ENCODE data around the gene LANCL1. TPM values are rescaled to one million over a fixed set of nuclear protein-coding genes. Genes with fewer than 3 reads are reported as not detected.
"Not testable (repeated sequence)": the region's sequence is repeated elsewhere in the genome, so short reads cannot be mapped to it uniquely, and the experiment has no call there.

LANCL1 gene
- total RNA-seq, 3 donors from 2014 or later: 24.8 to 28.1 (median 25.7) TPM

- Mint-ChIP-seq H3K9me3 (peaks cover 22% of the 10 kb centered on the region), H3K27me3 (ENCODE audit: low read depth) (no peaks in the 10 kb centered on the region), H3K36me3 (ENCODE audit: insufficient read depth) (peaks cover 52% of the 10 kb centered on the region), H3K4me3 (no peak overlapping the region), H3K4me1 (ENCODE audit: low read depth) (peaks cover 18% of the 10 kb centered on the region)
- ATAC-seq (no peak), DNase-seq (no peak)
Measured at GRCh38 chr2:210445116-210445707, 31.3 kb downstream of the LANCL1 start.

DNA sequence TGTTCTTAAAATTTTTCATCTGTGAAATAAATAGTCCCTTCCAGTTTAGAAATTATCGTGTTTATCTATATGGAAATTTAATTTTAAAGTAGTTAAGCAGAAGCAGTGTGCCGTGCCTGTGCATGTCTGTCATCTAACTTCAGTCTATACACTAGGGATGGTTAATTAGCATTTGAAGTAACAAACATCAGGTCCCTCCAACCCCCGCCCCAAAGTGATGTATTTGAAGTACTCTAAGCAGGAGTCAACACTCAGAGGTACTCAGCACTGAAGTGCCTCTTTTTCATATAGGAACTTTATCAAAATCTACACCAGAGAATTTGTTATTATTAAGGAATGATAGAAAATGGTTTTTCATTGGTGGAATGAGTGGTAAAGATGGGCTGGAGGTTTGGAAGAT lies 33.0 kb downstream of the LANCL1 start:
- peaks cover 17% of the 10 kb centered on the region for H3K9me3 Mint-ChIP-seq
- H3K36me3 Mint-ChIP-seq (ENCODE audit: insufficient read depth): peaks cover 51% of the 10 kb centered on the region
- H3K4me3 Mint-ChIP-seq: no peak overlapping the region
- DNase-seq (no peak), ATAC-seq (no peak)
- peaks cover 16% of the 10 kb centered on the region for H3K4me1 Mint-ChIP-seq (ENCODE audit: low read depth)
- no peaks in the 10 kb centered on the region for H3K27me3 Mint-ChIP-seq (ENCODE audit: low read depth)

DNA sequence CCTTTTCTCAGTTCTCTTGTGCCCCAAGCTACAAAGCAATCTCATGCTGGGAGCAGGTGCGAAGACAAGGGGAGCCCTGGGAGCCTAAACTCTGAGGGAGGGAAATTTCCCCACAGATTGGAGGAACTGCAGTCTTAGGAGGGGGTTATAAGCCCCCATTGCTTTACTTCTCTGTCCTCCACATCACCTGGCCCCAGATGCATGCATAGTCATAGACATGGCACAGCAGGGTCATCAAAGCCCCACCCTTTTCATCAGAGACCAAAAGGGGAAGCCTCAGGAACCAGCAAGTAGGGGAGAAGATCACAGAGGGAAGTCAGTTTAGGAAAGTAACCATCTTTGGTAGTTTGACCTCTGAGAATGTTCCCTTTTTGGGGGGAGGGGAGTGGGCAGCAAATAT lies 33.7 kb downstream of the LANCL1 start:
- Mint-ChIP-seq H3K4me1 (ENCODE audit: low read depth) (peaks cover 13% of the 10 kb centered on the region), H3K9me3 (peaks cover 11% of the 10 kb centered on the region), H3K36me3 (ENCODE audit: insufficient read depth) (peaks cover 47% of the 10 kb centered on the region), H3K4me3 (no peak overlapping the region), H3K27me3 (ENCODE audit: low read depth) (no peaks in the 10 kb centered on the region)
- DNase-seq (no peak), ATAC-seq (no peak)

GRCh38 chr2:210442457-210442856 lies 34.1 kb downstream of the LANCL1 start:
- ATAC-seq (no peak), DNase-seq (no peak)
- H3K9me3 Mint-ChIP-seq: peaks cover 7% of the 10 kb centered on the region
- peaks cover 43% of the 10 kb centered on the region for H3K36me3 Mint-ChIP-seq (ENCODE audit: insufficient read depth)
- H3K4me1 Mint-ChIP-seq (ENCODE audit: low read depth): peaks cover 10% of the 10 kb centered on the region
- H3K4me3 Mint-ChIP-seq: no peak overlapping the region
- H3K27me3 Mint-ChIP-seq (ENCODE audit: low read depth): no peaks in the 10 kb centered on the region

DNA sequence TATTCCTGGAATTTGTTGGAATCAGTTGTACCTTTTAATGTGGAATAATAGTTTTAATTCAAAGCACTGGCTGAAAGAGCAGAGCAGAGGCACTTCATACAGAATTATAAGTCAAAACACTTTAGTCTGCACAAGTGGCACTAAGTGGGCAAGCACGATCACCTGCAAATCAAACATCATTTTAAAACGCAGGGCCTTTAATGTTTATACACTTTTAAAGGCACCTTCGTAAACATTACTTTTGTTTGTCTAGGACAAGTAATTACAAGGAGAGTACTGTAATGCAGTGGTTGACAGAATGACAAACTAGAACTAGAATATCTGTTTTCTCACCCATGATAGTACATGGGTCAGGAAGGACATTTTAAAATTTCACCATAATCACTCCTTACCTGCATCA lies 36.4 kb downstream of the LANCL1 start:
- no peak for DNase-seq
- H3K4me1 Mint-ChIP-seq (ENCODE audit: low read depth): peaks cover 5% of the 10 kb centered on the region
- no peaks in the 10 kb centered on the region for H3K9me3 Mint-ChIP-seq
- no peak overlapping the region for H3K4me3 Mint-ChIP-seq
- no peak for ATAC-seq
- no peaks in the 10 kb centered on the region for H3K27me3 Mint-ChIP-seq (ENCODE audit: low read depth)
- peaks cover 42% of the 10 kb centered on the region for H3K36me3 Mint-ChIP-seq (ENCODE audit: insufficient read depth)

GRCh38 chr2:210435439-210435838 lies 41.1 kb downstream of the LANCL1 start:
- DNase-seq (no peak), ATAC-seq (no peak)
- Mint-ChIP-seq H3K36me3 (ENCODE audit: insufficient read depth) (peaks cover 75% of the 10 kb centered on the region), H3K9me3 (peaks cover 8% of the 10 kb centered on the region), H3K4me1 (ENCODE audit: low read depth) (no peaks in the 10 kb centered on the region), H3K4me3 (no peak overlapping the region), H3K27me3 (ENCODE audit: low read depth) (no peaks in the 10 kb centered on the region)

- Mint-ChIP-seq H3K36me3 (ENCODE audit: insufficient read depth) (peaks cover 68% of the 10 kb centered on the region), H3K9me3 (peaks cover 14% of the 10 kb centered on the region), H3K4me3 (no peak overlapping the region), H3K4me1 (ENCODE audit: low read depth) (no peaks in the 10 kb centered on the region), H3K27me3 (ENCODE audit: low read depth) (no peaks in the 10 kb centered on the region)
- no peak for DNase-seq
- no peak for ATAC-seq
Measured at GRCh38 chr2:210432633-210433032, 43.9 kb downstream of the LANCL1 start.

- Mint-ChIP-seq H3K9me3 (peaks cover 42% of the 10 kb centered on the region), H3K36me3 (ENCODE audit: insufficient read depth) (peaks cover 55% of the 10 kb centered on the region)
- no peak for ATAC-seq
Measured at GRCh38 chr2:210429403-210430137, 47.0 kb downstream of the LANCL1 start.

DNA sequence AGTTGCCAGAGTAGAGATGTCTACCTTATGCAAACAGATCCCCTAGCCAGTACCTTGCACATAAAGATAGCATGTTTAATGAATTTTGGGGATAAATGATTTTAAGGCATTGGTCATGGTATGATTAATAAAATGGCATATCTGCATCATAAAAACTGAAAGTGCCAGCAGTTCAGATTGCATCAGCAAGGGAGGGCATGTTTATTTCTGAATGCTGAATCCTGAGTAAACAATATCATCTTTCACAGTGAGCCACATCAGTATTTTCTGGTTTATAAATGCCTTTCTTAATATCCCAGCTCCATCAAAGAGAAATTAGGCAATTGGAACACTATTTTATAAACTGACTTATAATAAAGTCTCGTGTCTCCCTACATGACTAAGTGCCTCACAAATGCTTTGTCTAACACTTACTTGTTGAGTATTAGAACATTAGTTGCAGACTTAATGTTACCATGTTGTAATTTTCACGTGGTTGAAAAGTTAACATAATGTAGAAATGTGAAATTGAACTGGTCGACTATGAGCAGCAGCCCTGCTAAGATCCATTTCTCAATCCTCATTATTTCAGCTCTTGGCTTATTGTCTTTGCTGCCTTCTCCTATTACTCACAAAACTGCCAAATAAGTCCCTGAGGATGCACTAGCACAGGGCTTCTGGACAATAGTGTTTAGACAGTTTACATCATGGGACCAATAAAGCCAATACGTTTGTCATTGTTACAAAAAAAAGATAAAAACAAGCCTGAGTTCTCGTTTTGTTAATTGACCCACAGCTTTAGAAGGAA lies 48.0 kb downstream of the LANCL1 start:
- DNase-seq: no peak
- Mint-ChIP-seq H3K27me3 (ENCODE audit: low read depth) (no peaks in the 10 kb centered on the region), H3K4me1 (ENCODE audit: low read depth) (no peaks in the 10 kb centered on the region), H3K36me3 (ENCODE audit: insufficient read depth) (peaks cover 46% of the 10 kb centered on the region), H3K4me3 (no peak overlapping the region), H3K9me3 (peaks cover 46% of the 10 kb centered on the region)
- no peak for ATAC-seq

More at GRCh38 chr2:210429403-210430137, 47.0 kb downstream of the LANCL1 start:
- no peaks in the 10 kb centered on the region for H3K27me3 Mint-ChIP-seq (ENCODE audit: low read depth)
- no peaks in the 10 kb centered on the region for H3K4me1 Mint-ChIP-seq (ENCODE audit: low read depth)
- DNase-seq: no peak
- no peak overlapping the region for H3K4me3 Mint-ChIP-seq

GRCh38 chr2:210427309-210427708 lies 49.2 kb downstream of the LANCL1 start:
- not testable (repeated sequence) for H3K27me3 Mint-ChIP-seq (ENCODE audit: low read depth); DNase-seq; H3K4me1 Mint-ChIP-seq (ENCODE audit: low read depth); ATAC-seq; H3K4me3 Mint-ChIP-seq
- Mint-ChIP-seq H3K9me3 (peaks cover 46% of the 10 kb centered on the region), H3K36me3 (ENCODE audit: insufficient read depth) (peaks cover 34% of the 10 kb centered on the region)

DNA sequence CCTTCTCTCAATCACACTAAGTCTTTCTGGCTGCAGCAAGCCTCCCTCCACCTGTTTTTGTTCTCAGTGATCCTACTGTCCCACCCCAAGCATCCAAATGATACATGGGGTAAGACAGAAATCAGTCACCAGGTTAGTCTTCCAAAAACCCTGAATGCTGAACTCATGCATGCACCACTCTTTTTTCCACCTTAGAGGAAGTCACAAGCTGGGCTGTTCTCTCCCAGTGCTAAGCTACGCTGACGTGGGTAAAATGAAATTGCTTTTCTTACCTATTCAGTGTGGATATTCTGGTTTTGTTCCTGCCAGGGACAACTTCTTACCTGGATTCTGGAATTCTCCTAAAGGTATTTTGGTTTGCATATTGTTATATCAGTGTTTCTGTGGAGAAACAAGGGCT lies 54.2 kb downstream of the LANCL1 start:
- Mint-ChIP-seq H3K27me3 (ENCODE audit: low read depth) (peaks cover 12% of the 10 kb centered on the region), H3K4me3 (no peak overlapping the region), H3K9me3 (peaks cover 34% of the 10 kb centered on the region), H3K36me3 (ENCODE audit: insufficient read depth) (peaks cover 3% of the 10 kb centered on the region), H3K4me1 (ENCODE audit: low read depth) (no peaks in the 10 kb centered on the region)
- no peak for DNase-seq
- ATAC-seq: no peak

DNA sequence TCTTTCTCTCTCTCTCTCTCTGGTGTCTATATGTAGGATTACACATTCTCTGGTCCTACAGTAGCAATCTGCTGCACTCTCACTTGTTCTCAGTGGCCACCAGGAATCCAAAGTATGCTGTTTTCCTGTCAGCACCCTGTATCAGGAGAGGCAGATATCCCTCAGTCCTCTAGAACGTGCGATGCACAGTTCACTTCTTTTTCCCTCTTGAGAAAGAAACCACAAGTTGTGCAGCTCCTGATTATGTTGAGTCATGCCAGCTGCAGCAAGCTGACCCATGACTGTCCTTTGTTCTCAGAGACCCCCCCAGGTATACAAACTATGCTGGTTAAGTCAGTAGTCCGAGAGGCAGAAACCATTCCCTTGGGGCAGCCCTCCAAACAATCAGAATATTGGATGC lies 54.6 kb downstream of the LANCL1 start:
- DNase-seq (no peak), ATAC-seq (no peak)
- Mint-ChIP-seq H3K36me3 (ENCODE audit: insufficient read depth) (no peaks in the 10 kb centered on the region), H3K4me3 (no peak overlapping the region), H3K9me3 (peaks cover 30% of the 10 kb centered on the region), H3K4me1 (ENCODE audit: low read depth) (no peaks in the 10 kb centered on the region), H3K27me3 (ENCODE audit: low read depth) (peaks cover 13% of the 10 kb centered on the region)

DNA sequence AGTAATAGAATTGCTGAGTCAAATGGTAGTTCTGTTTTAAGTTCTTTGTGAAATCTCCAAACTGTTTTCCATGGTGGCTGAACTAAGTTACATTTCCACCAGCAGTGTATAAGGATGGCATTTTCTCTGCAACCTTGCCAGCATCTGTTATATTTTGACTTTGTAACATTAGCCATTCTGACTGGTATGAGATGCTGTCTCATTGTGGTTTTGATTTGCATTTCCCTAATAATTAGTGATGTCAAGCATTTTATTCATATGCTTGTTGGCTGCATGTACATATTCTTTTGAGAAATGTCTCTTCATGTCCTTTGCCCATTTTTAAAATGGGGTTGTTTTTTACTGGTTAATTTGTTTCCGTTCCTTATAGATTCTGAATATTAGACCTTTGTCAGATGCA lies 63.9 kb downstream of the LANCL1 start:
- ATAC-seq (no peak), DNase-seq (no peak)
- no peak overlapping the region for H3K4me3 Mint-ChIP-seq
- no peaks in the 10 kb centered on the region for H3K36me3 Mint-ChIP-seq (ENCODE audit: insufficient read depth)
- peaks cover 12% of the 10 kb centered on the region for H3K9me3 Mint-ChIP-seq
- H3K4me1 Mint-ChIP-seq (ENCODE audit: low read depth): no peaks in the 10 kb centered on the region
- H3K27me3 Mint-ChIP-seq (ENCODE audit: low read depth): peaks cover 2% of the 10 kb centered on the region

GRCh38 chr2:210410542-210410941 lies 66.0 kb downstream of the LANCL1 start:
- H3K27me3 Mint-ChIP-seq (ENCODE audit: low read depth): peaks cover 4% of the 10 kb centered on the region
- H3K9me3 Mint-ChIP-seq: peaks cover 10% of the 10 kb centered on the region
- H3K36me3 Mint-ChIP-seq (ENCODE audit: insufficient read depth): no peaks in the 10 kb centered on the region
- H3K4me3 Mint-ChIP-seq: no peak overlapping the region
- no peaks in the 10 kb centered on the region for H3K4me1 Mint-ChIP-seq (ENCODE audit: low read depth)
- ATAC-seq (no peak), DNase-seq (no peak)
